ENCODE results near the gene LPAR3.
A peak's percentile ranks its signal among the peaks of the same experiment; 100 is the strongest.
"Not testable (repeated sequence)": the region's sequence is repeated elsewhere in the genome, so short reads cannot be mapped to it uniquely, and the experiment has no call there.

Gene LPAR3

GRCh38 chr1:84907095-84907827 lies 14.3 kb upstream of the LPAR3 start:
- no peak for DNase-seq (ENCODE audit: low read depth, low spot score)

GRCh38 chr1:84902727-84903126 lies 9.7 kb upstream of the LPAR3 start:
- not testable (repeated sequence) for DNase-seq (ENCODE audit: low read depth, low spot score)

GRCh38 chr1:84899969-84900368 lies 7.0 kb upstream of the LPAR3 start:
- DNase-seq (ENCODE audit: low read depth, low spot score): no peak

GRCh38 chr1:84896279-84896678 lies 3.3 kb upstream of the LPAR3 start:
- DNase-seq (ENCODE audit: low read depth, low spot score): no peak

- DNase-seq (ENCODE audit: low read depth, low spot score): no peak
These were observed 2.4 kb downstream of the LPAR3 start for GRCh38 chr1:84890566-84890965.

GRCh38 chr1:84889437-84889836 lies 3.6 kb downstream of the LPAR3 start:
- DNase-seq (ENCODE audit: low read depth, low spot score): no peak

- no peak for DNase-seq (ENCODE audit: low read depth, low spot score)
These were observed 4.3 kb downstream of the LPAR3 start for GRCh38 chr1:84888753-84889152.

GRCh38 chr1:84887261-84887934 lies 5.6 kb downstream of the LPAR3 start:
- DNase-seq (ENCODE audit: low read depth, low spot score): no peak

GRCh38 chr1:84885469-84885868 lies 7.5 kb downstream of the LPAR3 start:
- no peak for DNase-seq (ENCODE audit: low read depth, low spot score)

- no peak for DNase-seq (ENCODE audit: low read depth, low spot score)
These were observed 8.2 kb downstream of the LPAR3 start for GRCh38 chr1:84884671-84885389.

- no peak for DNase-seq (ENCODE audit: low read depth, low spot score)
These were observed 9.7 kb downstream of the LPAR3 start for GRCh38 chr1:84883286-84883685.

- DNase-seq (ENCODE audit: low read depth, low spot score): no peak
These were observed 15.4 kb downstream of the LPAR3 start for GRCh38 chr1:84877592-84877991.

GRCh38 chr1:84876353-84876752 lies 16.7 kb downstream of the LPAR3 start:
- DNase-seq (ENCODE audit: low read depth, low spot score): no peak

- DNase-seq (ENCODE audit: low read depth, low spot score): no peak
These were observed 19.6 kb downstream of the LPAR3 start for GRCh38 chr1:84873366-84873765.

GRCh38 chr1:84872696-84873355 lies 20.2 kb downstream of the LPAR3 start:
- no peak for DNase-seq (ENCODE audit: low read depth, low spot score)

GRCh38 chr1:84871181-84871580 lies 21.8 kb downstream of the LPAR3 start:
- DNase-seq (ENCODE audit: low read depth, low spot score): no peak

- no peak for DNase-seq (ENCODE audit: low read depth, low spot score)
These were observed 22.4 kb downstream of the LPAR3 start for GRCh38 chr1:84870591-84870990.

GRCh38 chr1:84869720-84870119 lies 23.3 kb downstream of the LPAR3 start:
- DNase-seq (ENCODE audit: low read depth, low spot score): no peak

- DNase-seq (ENCODE audit: low read depth, low spot score): peak; percentile 32
These were observed 30.2 kb downstream of the LPAR3 start for GRCh38 chr1:84862810-84863251.

- DNase-seq (ENCODE audit: low read depth, low spot score): no peak
These were observed 30.9 kb downstream of the LPAR3 start for GRCh38 chr1:84861988-84862644.

GRCh38 chr1:84861516-84861915 lies 31.5 kb downstream of the LPAR3 start:
- DNase-seq (ENCODE audit: low read depth, low spot score): no peak

- no peak for DNase-seq (ENCODE audit: low read depth, low spot score)
These were observed 33.1 kb downstream of the LPAR3 start for GRCh38 chr1:84859866-84860265.
